ENCODE data around the gene UPK1A.

GRCh38 chr19:35639321-35639639 is 27.0 kb upstream of the UPK1A start:
- TF ChIP-seq CTCF (IDR thresholded peaks at IDR 0.05; ENCODE audit: low read length): no peak
- TF ChIP-seq EZH2 (IDR thresholded peaks at IDR 0.05; ENCODE audit: borderline replicate concordance, low read length): no peak

All from OCI-LY1 (cell line).